Measurements from ENCODE around the gene GNAO1. TPM values are rescaled to one million over a fixed set of nuclear protein-coding genes. Genes with fewer than 3 reads are reported as not detected.

The GNAO1 gene
- total RNA-seq, 1 experiment from 2014 or later, result not detected

GRCh38 chr16:56354746-56355145 lies 163.5 kb downstream of the GNAO1 start:
- Histone ChIP-seq H2AFZ (ENCODE audit: low read length) (no peak overlapping the region), H3K36me3 (ENCODE audit: low read depth, low read length) (no peaks in the 10 kb centered on the region), H3K27ac (ENCODE audit: low read length) (no peak overlapping the region), H3K79me2 (ENCODE audit: low read length) (no peaks in the 10 kb centered on the region), H4K20me1 (ENCODE audit: low read length) (no peaks in the 10 kb centered on the region), H3K9ac (ENCODE audit: low read length) (no peak overlapping the region), H3K9me3 (ENCODE audit: low read length) (no peaks in the 10 kb centered on the region), H3K4me2 (ENCODE audit: low read length) (no peak overlapping the region), H3K4me1 (ENCODE audit: insufficient read depth, low read length) (peaks cover 9% of the 10 kb centered on the region), H3K4me3 (ENCODE audit: low read length) (no peak overlapping the region), H3K9me2 (replicated peaks; ENCODE audit: low read length) (no peaks in the 10 kb centered on the region), H3K27me3 (ENCODE audit: low read length) (no peaks in the 10 kb centered on the region), H3F3A (ENCODE audit: low read length, unreplicated experiment) (no peaks in the 10 kb centered on the region)
- CTCF ChIA-PET, result no interaction called here
- DNase-seq, result no peak
- POLR2A ChIA-PET (ENCODE audit: unreplicated experiment), result no interaction called here
- no peak for ATAC-seq
- TF ChIP-seq, protein P1, sequence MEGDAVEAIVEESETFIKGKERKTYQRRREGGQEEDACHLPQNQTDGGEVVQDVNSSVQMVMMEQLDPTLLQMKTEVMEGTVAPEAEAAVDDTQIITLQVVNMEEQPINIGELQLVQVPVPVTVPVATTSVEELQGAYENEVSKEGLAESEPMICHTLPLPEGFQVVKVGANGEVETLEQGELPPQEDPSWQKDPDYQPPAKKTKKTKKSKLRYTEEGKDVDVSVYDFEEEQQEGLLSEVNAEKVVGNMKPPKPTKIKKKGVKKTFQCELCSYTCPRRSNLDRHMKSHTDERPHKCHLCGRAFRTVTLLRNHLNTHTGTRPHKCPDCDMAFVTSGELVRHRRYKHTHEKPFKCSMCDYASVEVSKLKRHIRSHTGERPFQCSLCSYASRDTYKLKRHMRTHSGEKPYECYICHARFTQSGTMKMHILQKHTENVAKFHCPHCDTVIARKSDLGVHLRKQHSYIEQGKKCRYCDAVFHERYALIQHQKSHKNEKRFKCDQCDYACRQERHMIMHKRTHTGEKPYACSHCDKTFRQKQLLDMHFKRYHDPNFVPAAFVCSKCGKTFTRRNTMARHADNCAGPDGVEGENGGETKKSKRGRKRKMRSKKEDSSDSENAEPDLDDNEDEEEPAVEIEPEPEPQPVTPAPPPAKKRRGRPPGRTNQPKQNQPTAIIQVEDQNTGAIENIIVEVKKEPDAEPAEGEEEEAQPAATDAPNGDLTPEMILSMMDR (conservative IDR thresholded peaks at IDR 0.05; ENCODE audit: low read depth, low read length), result no peak
- no peak for TF ChIP-seq EZH2 (IDR thresholded peaks at IDR 0.05; ENCODE audit: low read length, unreplicated experiment)
- TF ChIP-seq EZH2phosphoT487 (IDR thresholded peaks at IDR 0.05; ENCODE audit: borderline replicate concordance, low read length), result no peak
- intact Hi-C loops (cut with micrococcal nuclease), result no loop called here
- BruUV-seq (replicated peaks), result no TSS peak

DNA sequence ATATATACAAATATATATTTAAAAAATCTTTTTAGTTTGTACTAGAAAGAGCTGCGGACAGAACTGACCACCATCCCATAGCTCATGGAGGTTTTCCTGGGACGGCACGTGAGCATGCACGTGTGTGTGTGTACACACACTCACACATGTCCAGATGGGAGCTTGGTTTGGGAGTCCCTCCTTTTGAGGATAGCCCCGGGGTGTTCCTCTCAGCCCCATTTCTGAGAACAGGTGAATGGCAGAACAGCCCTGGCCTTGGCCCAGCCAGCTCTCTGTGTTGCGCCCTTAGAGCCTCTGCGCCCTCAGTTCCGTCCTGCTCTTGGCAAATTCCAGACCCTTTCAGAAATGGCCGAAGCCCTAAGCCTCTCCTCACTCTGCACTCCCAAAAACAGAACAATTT lies 163.9 kb downstream of the GNAO1 start:
- Histone ChIP-seq H3F3A (ENCODE audit: low read length, unreplicated experiment) (no peaks in the 10 kb centered on the region), H4K20me1 (ENCODE audit: low read length) (no peaks in the 10 kb centered on the region), H3K4me2 (ENCODE audit: low read length) (no peak overlapping the region), H3K27ac (ENCODE audit: low read length) (no peak overlapping the region), H3K36me3 (ENCODE audit: low read depth, low read length) (no peaks in the 10 kb centered on the region), H3K9me3 (ENCODE audit: low read length) (no peaks in the 10 kb centered on the region), H3K27me3 (ENCODE audit: low read length) (no peaks in the 10 kb centered on the region), H3K79me2 (ENCODE audit: low read length) (no peaks in the 10 kb centered on the region), H2AFZ (ENCODE audit: low read length) (no peak overlapping the region), H3K9ac (ENCODE audit: low read length) (no peak overlapping the region), H3K9me2 (replicated peaks; ENCODE audit: low read length) (no peaks in the 10 kb centered on the region), H3K4me1 (ENCODE audit: insufficient read depth, low read length) (peaks cover 9% of the 10 kb centered on the region), H3K4me3 (ENCODE audit: low read length) (no peak overlapping the region)
- no peak for TF ChIP-seq EZH2phosphoT487 (IDR thresholded peaks at IDR 0.05; ENCODE audit: borderline replicate concordance, low read length)
- TF ChIP-seq, protein P1 (conservative IDR thresholded peaks at IDR 0.05; ENCODE audit: low read depth, low read length), result no peak
- no peak for TF ChIP-seq EZH2 (IDR thresholded peaks at IDR 0.05; ENCODE audit: low read length, unreplicated experiment)
- ATAC-seq, result no peak
- intact Hi-C loops (cut with micrococcal nuclease), result no loop called here
- POLR2A ChIA-PET (ENCODE audit: unreplicated experiment), result no interaction called here
- DNase-seq, result no peak
- CTCF ChIA-PET, result interaction anchor here (1.8 kb wide), 1 partner anchor 23 kb away, joined by 11 read pairs; no protein-coding TSS in a partner anchor
- no TSS peak for BruUV-seq (replicated peaks)

GRCh38 chr16:56355786-56356275 lies 164.5 kb downstream of the GNAO1 start:
- Histone ChIP-seq H2AFZ (ENCODE audit: low read length) (peak overlapping the region; percentile 73), H3K36me3 (ENCODE audit: low read depth, low read length) (no peaks in the 10 kb centered on the region), H3K4me3 (ENCODE audit: low read length) (peak overlapping the region; percentile 67; the same call in 1 of the 2 replicates), H3K4me2 (ENCODE audit: low read length) (peak overlapping the region; percentile 84), H3K9me3 (ENCODE audit: low read length) (no peaks in the 10 kb centered on the region), H4K20me1 (ENCODE audit: low read length) (no peaks in the 10 kb centered on the region), H3K9me2 (replicated peaks; ENCODE audit: low read length) (no peaks in the 10 kb centered on the region), H3K27ac (ENCODE audit: low read length) (no peak overlapping the region), H3K27me3 (ENCODE audit: low read length) (no peaks in the 10 kb centered on the region), H3F3A (ENCODE audit: low read length, unreplicated experiment) (no peaks in the 10 kb centered on the region), H3K9ac (ENCODE audit: low read length) (peak overlapping the region; percentile 60; the same call in 1 of the 2 replicates), H3K4me1 (ENCODE audit: insufficient read depth, low read length) (peaks cover 9% of the 10 kb centered on the region), H3K79me2 (ENCODE audit: low read length) (no peaks in the 10 kb centered on the region)
- TF ChIP-seq EZH2phosphoT487 (IDR thresholded peaks at IDR 0.05; ENCODE audit: borderline replicate concordance, low read length) (no peak), EZH2 (IDR thresholded peaks at IDR 0.05; ENCODE audit: low read length, unreplicated experiment) (no peak)
- TF ChIP-seq, protein P1 (conservative IDR thresholded peaks at IDR 0.05; ENCODE audit: low read depth, low read length), result no peak
- no TSS peak for BruUV-seq (replicated peaks)
- no peak for ATAC-seq
- intact Hi-C loops (cut with micrococcal nuclease), result loop anchor here (1.0 kb wide), 1 partner anchor 24 kb away; no protein-coding TSS in a partner anchor
- POLR2A ChIA-PET (ENCODE audit: unreplicated experiment), result no interaction called here
- CTCF ChIA-PET, result interaction anchor here (0.6 to 1.8 kb wide), 5 partner anchors 23 to 514 kb away, joined by 3 to 11 read pairs (median 5); no protein-coding TSS in a partner anchor
- DNase-seq, result no peak

Measured in PC-3 (cell line).